Retinal pigment epithelial cell (primary cell): ENCODE results near the gene CDH15.

ENCODE experiments used
- DNase-seq: peaks from one replicate; pipeline ENCODE4 v3.0.0-alpha.2; 2010; ENCODE audit warnings: low read depth
- H3K4me3 ChIP-seq: 2 replicates; pipeline ENCODE4 v1.5.1; 2011; ENCODE audit warnings: mild to moderate bottlenecking, low read length, control low read depth, moderate library complexity
- CTCF ChIP-seq: conservative IDR thresholded peaks from 2 replicates; pipeline ENCODE4 v1.5.1; 2011; ENCODE audit warnings: low read depth, low read length, control low read depth, inconsistent platforms

Gene CDH15

DNA sequence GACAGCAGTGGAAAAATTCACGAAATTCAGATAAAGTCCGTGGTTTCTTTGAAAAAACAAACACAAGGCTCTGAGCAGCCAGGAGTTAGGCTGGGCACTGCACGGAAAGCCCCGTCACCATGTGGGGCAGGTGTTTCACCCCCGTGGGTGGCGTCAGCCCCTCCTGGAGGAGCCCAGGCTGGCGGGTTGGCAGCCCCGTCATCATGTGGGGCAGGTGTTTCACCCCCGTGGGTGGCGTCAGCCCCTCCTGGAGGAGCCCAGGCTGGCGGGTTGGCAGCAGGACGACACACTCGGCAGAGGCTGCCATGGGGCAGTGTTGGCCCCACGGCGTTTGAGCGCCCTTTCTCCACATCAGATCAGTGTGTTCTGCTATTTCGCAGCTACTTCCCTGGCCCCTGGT, 39.8 kb upstream of the CDH15 start:
- DNase-seq, result no peak
- H3K4me3 ChIP-seq, result no peak overlapping the region
- TF ChIP-seq CTCF, result no peak

- no peak overlapping the region for H3K4me3 ChIP-seq
- DNase-seq, result no peak
- no peak for TF ChIP-seq CTCF
These were observed 39.1 kb upstream of the CDH15 start for GRCh38 chr16:89132194-89133005.

DNA sequence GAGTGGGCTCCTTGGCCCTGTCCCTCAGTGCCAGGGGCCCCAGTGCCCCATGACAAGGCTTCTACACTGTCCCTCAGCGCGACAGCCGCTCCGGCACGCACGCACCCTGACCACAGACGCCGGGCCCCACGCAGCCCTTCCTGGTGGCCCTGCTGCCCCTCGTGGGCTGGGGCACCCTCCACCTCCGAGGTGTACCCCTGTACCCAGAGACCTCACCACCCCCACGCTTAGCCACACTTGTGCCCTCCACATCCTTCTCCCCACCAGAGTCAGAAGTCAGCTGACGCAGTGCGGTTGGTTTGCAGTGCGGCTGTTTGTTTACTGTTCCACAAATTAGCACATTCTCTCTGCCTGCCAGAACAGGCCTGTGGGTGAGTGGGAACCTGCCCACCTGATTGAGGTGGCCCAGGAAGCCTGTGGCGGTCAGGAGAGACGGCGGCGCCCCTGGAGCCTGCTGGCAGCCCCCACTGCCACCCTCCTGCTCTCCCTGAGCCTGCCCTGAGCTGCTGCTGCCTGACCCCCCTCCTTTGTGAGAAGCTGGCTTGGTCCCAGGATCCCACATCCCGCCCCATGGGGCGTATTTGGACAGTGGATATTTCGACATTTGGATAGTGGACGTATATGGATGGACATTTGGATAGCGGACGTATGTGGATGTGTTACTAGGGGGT, 38.0 kb upstream of the CDH15 start:
- TF ChIP-seq CTCF, result no peak
- DNase-seq, result no peak
- H3K4me3 ChIP-seq, result no peak overlapping the region

DNA sequence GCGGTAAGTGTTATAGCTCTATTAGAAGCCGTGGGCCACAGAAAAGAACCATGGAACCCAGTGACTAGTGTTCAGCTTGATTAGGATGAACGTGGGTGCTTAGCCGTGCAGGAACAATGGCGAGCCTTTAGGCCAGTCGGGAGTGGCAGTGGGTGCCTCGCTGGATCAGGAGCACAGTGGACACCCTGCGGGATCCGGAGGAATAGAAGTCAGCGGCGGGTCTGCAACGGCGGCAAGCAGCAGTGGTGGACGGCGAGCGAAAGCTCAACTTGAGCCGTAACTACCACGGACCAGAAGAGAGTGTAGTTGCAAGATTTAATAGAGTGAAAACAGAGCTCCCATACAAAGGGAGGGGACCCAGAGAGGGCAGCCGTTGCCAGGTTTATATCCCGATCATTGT, 37.3 kb upstream of the CDH15 start:
- no peak for TF ChIP-seq CTCF
- H3K4me3 ChIP-seq, result no peak overlapping the region
- DNase-seq, result no peak

DNA sequence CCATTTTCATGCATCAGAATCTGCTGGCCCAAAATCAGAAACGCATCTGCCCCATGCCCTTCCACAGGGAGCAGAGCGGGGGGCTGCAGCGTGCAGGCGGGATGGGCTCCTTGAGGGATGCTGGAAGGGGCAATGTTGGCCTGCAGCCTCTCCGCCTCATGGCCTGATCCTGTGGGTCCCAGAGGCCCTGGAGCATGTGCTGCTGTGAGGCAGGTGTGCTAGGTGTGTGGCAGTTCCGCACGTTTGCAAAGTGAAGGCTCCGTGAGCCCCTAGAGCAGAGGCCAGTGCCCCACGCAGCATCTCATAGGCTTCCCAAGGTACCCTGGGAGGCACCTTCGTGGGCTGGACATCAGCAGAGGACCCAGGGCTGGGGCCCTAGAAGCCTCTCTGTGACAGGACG, 36.4 kb upstream of the CDH15 start:
- TF ChIP-seq CTCF, result no peak
- no peak overlapping the region for H3K4me3 ChIP-seq
- DNase-seq, result no peak

GRCh38 chr16:89135971-89136765, 35.4 kb upstream of the CDH15 start:
- DNase-seq, result no peak
- H3K4me3 ChIP-seq, result no peak overlapping the region
- no peak for TF ChIP-seq CTCF
